BE2C (cell line): Measurements from ENCODE around the gene ATP2A3.

ENCODE experiments used
- DNase-seq: peaks from one replicate; pipeline ENCODE4 v3.0.0-alpha.2; 2020
- H3K27me3 ChIP-seq: fragments of 250-450 bp; sonication (Bioruptor Pico); 2 replicates; pipeline ENCODE4 v1.5.1; 2020; ENCODE audit warnings: mild to moderate bottlenecking
- H3K36me3 ChIP-seq: fragments of 250-450 bp; sonication (Bioruptor Pico); 2 replicates; pipeline ENCODE4 v1.5.1; 2020; ENCODE audit warnings: mild to moderate bottlenecking
- H3K4me1 ChIP-seq: fragments of 250-450 bp; sonication (Bioruptor Pico); 2 replicates; pipeline ENCODE4 v1.5.1; 2020
- H3K4me3 ChIP-seq: 2 replicates; pipeline ENCODE4 v1.5.1; 2011; ENCODE audit warnings: low read depth, low read length
- H3K9me3 ChIP-seq: fragments of 250-450 bp; sonication (Bioruptor Pico); 2 replicates; pipeline ENCODE4 v1.5.1; 2020
- TF ChIP-seq, protein P1 (sequence below): IDR thresholded peaks from 2 replicates; pipeline ENCODE4 v1.5.1; 2012; ENCODE audit warnings: mild to moderate bottlenecking, low read depth, low read length

ATP2A3 gene

GRCh38 chr17:3974980-3975379, 10.7 kb upstream of the ATP2A3 start:
- no peak for DNase-seq
- H3K9me3 ChIP-seq: no peaks in the 10 kb centered on the region
- no peak overlapping the region for H3K4me3 ChIP-seq
- H3K27me3 ChIP-seq: no peaks in the 10 kb centered on the region
- no peaks in the 10 kb centered on the region for H3K4me1 ChIP-seq
- H3K36me3 ChIP-seq: no peaks in the 10 kb centered on the region
- TF ChIP-seq, protein P1, sequence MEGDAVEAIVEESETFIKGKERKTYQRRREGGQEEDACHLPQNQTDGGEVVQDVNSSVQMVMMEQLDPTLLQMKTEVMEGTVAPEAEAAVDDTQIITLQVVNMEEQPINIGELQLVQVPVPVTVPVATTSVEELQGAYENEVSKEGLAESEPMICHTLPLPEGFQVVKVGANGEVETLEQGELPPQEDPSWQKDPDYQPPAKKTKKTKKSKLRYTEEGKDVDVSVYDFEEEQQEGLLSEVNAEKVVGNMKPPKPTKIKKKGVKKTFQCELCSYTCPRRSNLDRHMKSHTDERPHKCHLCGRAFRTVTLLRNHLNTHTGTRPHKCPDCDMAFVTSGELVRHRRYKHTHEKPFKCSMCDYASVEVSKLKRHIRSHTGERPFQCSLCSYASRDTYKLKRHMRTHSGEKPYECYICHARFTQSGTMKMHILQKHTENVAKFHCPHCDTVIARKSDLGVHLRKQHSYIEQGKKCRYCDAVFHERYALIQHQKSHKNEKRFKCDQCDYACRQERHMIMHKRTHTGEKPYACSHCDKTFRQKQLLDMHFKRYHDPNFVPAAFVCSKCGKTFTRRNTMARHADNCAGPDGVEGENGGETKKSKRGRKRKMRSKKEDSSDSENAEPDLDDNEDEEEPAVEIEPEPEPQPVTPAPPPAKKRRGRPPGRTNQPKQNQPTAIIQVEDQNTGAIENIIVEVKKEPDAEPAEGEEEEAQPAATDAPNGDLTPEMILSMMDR: no peak

DNA sequence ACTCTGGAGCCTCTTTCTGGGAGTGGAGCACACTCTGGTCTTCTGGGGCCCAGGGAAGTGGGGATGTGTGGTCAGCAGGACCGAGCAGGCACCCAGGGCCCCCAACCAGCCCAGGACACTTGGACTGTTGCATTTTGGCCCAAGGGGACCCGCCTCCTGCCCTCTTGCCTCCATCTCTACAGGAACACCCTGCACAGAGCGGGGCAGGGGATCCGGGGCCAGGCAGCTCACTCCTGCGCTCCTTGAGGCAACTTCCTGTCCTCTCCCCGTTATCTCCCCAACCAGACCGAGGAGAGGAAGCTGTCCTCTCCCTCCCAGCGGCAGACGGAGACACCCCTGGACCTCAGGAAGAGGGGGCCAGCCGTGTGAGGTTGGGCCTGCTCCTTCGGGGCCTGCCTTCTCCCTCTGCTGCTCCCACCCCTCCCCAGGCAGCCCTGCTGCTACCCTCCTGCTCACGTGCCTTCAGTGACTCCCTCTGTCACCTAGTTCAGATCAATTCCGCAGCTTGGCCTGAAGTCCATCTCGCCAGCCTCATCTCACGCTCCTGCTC, 10.0 kb upstream of the ATP2A3 start:
- no peaks in the 10 kb centered on the region for H3K36me3 ChIP-seq
- TF ChIP-seq, protein P1: no peak
- no peaks in the 10 kb centered on the region for H3K4me1 ChIP-seq
- H3K27me3 ChIP-seq: no peaks in the 10 kb centered on the region
- DNase-seq: no peak
- no peaks in the 10 kb centered on the region for H3K9me3 ChIP-seq
- no peak overlapping the region for H3K4me3 ChIP-seq

DNA sequence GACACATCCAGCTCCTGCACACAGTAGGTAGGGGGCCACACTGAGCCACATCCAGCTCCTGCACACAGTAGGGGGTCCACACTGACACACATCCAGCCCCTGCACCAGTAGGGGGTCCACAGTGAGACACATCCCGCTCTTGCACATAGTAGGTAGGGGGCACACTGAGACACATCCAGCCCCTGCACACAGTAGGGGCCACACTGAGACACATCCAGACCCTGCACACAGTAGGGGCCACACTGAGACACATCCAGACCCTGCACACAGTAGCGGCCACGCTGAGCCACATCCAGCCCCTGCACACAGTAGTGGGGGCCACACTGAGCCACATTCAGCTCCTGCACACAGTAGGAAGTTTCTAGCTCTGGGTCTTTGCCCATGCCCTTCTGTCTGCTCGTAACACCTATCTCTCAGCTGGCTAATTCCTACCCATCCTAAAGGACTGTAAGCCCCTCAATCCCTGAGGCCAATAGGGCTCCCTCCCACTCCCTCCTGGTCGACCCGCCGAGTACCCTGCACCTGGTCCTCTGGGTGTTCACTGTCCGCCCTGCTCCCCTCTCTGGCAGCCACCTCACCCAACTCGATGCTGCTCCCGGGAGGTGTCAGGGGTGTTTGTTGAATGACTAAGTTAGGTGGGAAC, 9.4 kb upstream of the ATP2A3 start:
- no peak for DNase-seq
- Histone ChIP-seq H3K27me3 (no peaks in the 10 kb centered on the region), H3K36me3 (no peaks in the 10 kb centered on the region), H3K9me3 (no peaks in the 10 kb centered on the region), H3K4me3 (no peak overlapping the region), H3K4me1 (no peaks in the 10 kb centered on the region)
- TF ChIP-seq, protein P1: no peak

- Histone ChIP-seq H3K4me1 (no peaks in the 10 kb centered on the region), H3K27me3 (no peaks in the 10 kb centered on the region), H3K36me3 (no peaks in the 10 kb centered on the region), H3K4me3 (no peak overlapping the region), H3K9me3 (no peaks in the 10 kb centered on the region)
- DNase-seq: no peak
- TF ChIP-seq, protein P1: no peak
Observed at GRCh38 chr17:3972931-3973330, 8.7 kb upstream of the ATP2A3 start.

DNA sequence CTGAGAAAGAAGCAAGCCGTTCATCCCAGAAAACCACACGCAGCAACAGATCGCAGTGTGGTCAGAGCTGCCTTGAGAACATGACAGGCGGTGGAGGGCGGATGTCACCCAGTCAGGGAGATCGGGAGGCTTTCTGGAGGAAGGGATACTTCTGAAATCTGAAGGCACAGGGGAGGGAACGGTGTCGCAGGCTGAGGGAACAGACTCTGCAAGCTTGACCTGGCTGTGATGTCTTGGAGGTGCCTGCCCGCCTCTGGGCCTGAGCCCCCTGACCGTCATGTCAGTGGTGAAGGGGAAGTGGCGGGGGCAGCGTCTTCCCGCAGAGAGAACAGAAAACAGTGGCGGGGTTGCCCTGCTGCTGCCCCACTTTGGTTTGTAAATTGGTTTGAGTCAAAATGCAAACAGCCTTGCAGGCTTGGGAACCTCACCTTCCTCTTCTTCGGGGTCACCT, 8.1 kb upstream of the ATP2A3 start:
- TF ChIP-seq, protein P1: no peak
- Histone ChIP-seq H3K27me3 (no peaks in the 10 kb centered on the region), H3K4me1 (no peaks in the 10 kb centered on the region), H3K9me3 (no peaks in the 10 kb centered on the region), H3K36me3 (no peaks in the 10 kb centered on the region), H3K4me3 (no peak overlapping the region)
- DNase-seq: no peak

DNA sequence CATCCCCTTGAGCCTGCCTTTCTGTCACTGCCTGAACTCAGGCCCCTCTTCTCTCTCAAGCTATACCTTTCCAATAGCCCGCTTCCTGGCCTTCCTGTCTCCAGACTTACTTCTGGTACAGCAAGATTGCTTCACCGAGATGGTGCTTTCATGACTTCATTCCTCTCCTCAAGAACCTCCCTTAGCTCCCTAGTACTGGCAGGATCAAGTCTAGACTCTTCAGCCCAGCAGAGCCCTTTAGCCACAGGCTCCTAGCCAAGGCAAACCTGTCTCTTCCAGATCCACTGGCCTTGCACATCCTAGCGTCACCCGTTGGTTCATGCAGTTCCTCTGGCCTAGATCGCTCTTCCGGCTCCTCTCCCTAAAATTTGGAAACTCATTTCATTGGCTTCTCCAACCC, 6.4 kb upstream of the ATP2A3 start:
- Histone ChIP-seq H3K4me1 (no peaks in the 10 kb centered on the region), H3K4me3 (no peak overlapping the region), H3K36me3 (no peaks in the 10 kb centered on the region), H3K27me3 (no peaks in the 10 kb centered on the region), H3K9me3 (no peaks in the 10 kb centered on the region)
- no peak for DNase-seq
- TF ChIP-seq, protein P1: no peak
